Caco-2 (cell line): ENCODE results near the gene C3orf52. TPM values are rescaled to one million over a fixed set of nuclear protein-coding genes. Genes with fewer than 3 reads are reported as not detected.

Experiments
- BruUV-seq: library from RNA; stranded (reverse); fragments of 400-500 nt; replicated peaks from 2 replicates; lab custom pipeline; 2021; lab: Mats Ljungman, UMichigan
- CTCF ChIA-PET: fragments of 300-600 bp; sonication (Branson Sonifier 250); formaldehyde crosslinking; loops from one replicate; lab custom pipeline; 2022; ENCODE audit warnings: antibody characterized with exemption; lab: Charles Lee
- POLR2A ChIA-PET: fragments of 300-600 bp; sonication (Branson Sonifier 250); formaldehyde crosslinking; loops from one replicate; lab custom pipeline; 2022; ENCODE audit warnings: antibody characterized with exemption; lab: Charles Lee
- DNase-seq, 2 experiments: peaks; one replicate each; pipeline versions ENCODE4 v3.0.0 to v3.0.0-alpha.2; 2020 to 2022
- H3K27me3 ChIP-seq: replicated peaks from 2 replicates; pipeline ENCODE4 v1.6.0; 2011; ENCODE audit warnings: low read length; ENCODE audit not compliant: control insufficient read depth, insufficient read depth
- H3K36me3 ChIP-seq: 2 replicates; pipeline ENCODE4 v1.5.1; 2011; ENCODE audit warnings: low read length; ENCODE audit not compliant: control insufficient read depth, insufficient read depth
- H3K4me1 ChIP-seq: fragments of 250-450 bp; sonication (Bioruptor Pico); 2 replicates; pipeline ENCODE4 v1.5.1; 2020; ENCODE audit warnings: mild to moderate bottlenecking
- H3K4me3 ChIP-seq: 2 replicates; pipeline ENCODE4 v1.5.1; 2011; ENCODE audit warnings: low read depth, mild to moderate bottlenecking, control low read depth, low read length
- H3K9me3 ChIP-seq: fragments of 250-450 bp; sonication (Bioruptor Pico); 2 replicates; pipeline ENCODE4 v1.5.1; 2020; ENCODE audit warnings: mild to moderate bottlenecking, moderate library complexity
- H3K27ac Mint-ChIP-seq: one replicate; pipeline ENCODE4 v1.8.0; 2022; ENCODE audit warnings: mixed read lengths; ENCODE audit not compliant: unreplicated experiment
- H3K27me3 Mint-ChIP-seq: one replicate; pipeline ENCODE4 v1.8.0; 2022; ENCODE audit warnings: mixed read lengths; ENCODE audit not compliant: insufficient read depth, unreplicated experiment
- H3K36me3 Mint-ChIP-seq: one replicate; pipeline ENCODE4 v1.8.0; 2022; ENCODE audit warnings: mild to moderate bottlenecking, mixed read lengths; ENCODE audit not compliant: insufficient read depth, unreplicated experiment
- H3K4me1 Mint-ChIP-seq: one replicate; pipeline ENCODE4 v1.8.0; 2022; ENCODE audit warnings: low read depth, mixed read lengths; ENCODE audit not compliant: unreplicated experiment
- H3K4me3 Mint-ChIP-seq: one replicate; pipeline ENCODE4 v1.8.0; 2022; ENCODE audit warnings: mild to moderate bottlenecking, moderate library complexity, mixed read lengths; ENCODE audit not compliant: unreplicated experiment
- H3K9me3 Mint-ChIP-seq: one replicate; pipeline ENCODE4 v1.8.0; 2022; ENCODE audit warnings: mixed read lengths; ENCODE audit not compliant: unreplicated experiment
- intact Hi-C: fragments of 100-400 bp; cut with micrococcal nuclease; formaldehyde crosslinking; loops from one replicate; pipeline ENCODE4 v1.10.0; 2022; ENCODE audit not compliant: unreplicated experiment
- total RNA-seq: library from RNA; stranded (reverse); gene quantifications from 2 replicates; pipeline ENCODE4 v1.2.3, GENCODE V29; 2022
- TF ChIP-seq, protein P1 (sequence below), 2 experiments: fragments of 200-600 bp in 1 of 2; IDR thresholded peaks; 1 replicate in 1 of 2; 2 replicates in 1 of 2; pipeline versions ENCODE4 v1.5.1 to v1.8.0; 2011 to 2022; ENCODE audit warnings: antibody characterized with exemption in 1 of 2, control low read depth in 1 of 2, inconsistent platforms in 1 of 2, low read depth in 1 of 2, low read length in 1 of 2, mild to moderate bottlenecking in 1 of 2, moderate library complexity in 1 of 2; ENCODE audit not compliant: insufficient read depth in 1 of 2, severe bottlenecking in 1 of 2, unreplicated experiment in 1 of 2

The C3orf52 gene
- total RNA-seq, 1 experiment from 2014 or later = 64.5 TPM

DNA sequence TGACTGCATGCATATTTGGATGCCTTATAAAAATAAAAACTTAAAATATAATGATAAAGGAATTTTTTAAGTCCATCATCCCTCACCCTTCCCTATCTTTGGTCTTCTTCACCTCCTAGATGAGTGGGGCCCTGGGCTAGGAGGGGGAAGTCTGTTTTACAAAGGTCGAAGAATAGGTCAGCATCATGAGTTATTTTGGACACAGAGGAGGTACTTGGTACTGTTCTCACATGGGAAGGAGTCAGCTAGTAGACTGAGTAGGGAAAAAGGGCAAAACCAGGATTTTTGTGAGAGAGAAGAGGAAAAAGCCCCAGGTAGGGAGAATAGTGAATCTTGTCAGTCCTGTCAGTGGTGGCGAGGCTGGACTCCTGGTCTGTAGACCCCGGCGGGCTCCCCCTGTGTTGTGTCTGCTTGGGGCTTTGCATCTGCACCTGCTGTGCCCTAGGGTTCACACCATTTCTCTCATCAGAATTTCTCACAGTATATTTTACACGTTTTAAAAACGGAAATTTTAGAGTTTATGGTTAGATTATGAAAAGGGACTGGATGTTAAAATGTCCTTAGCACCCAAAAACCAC, 29.7 kb downstream of the C3orf52 start:
- Histone ChIP-seq H3K36me3 (peaks cover 7% of the 10 kb centered on the region), H3K4me3 (no peak overlapping the region), H3K4me1 (no peaks in the 10 kb centered on the region), H3K27me3 (no peaks in the 10 kb centered on the region), H3K9me3 (no peaks in the 10 kb centered on the region)
- intact Hi-C loops = no loop called here
- POLR2A ChIA-PET = no interaction called here
- no peak overlapping the region for H3K4me3 Mint-ChIP-seq
- H3K27me3 Mint-ChIP-seq = no peaks in the 10 kb centered on the region
- CTCF ChIA-PET = interaction anchor here (0.6 to 1.2 kb wide), 2 partner anchors 13 to 17 kb away, joined by 3 read pairs; no protein-coding TSS in a partner anchor
- DNase-seq = no peak
- TF ChIP-seq, protein P1, sequence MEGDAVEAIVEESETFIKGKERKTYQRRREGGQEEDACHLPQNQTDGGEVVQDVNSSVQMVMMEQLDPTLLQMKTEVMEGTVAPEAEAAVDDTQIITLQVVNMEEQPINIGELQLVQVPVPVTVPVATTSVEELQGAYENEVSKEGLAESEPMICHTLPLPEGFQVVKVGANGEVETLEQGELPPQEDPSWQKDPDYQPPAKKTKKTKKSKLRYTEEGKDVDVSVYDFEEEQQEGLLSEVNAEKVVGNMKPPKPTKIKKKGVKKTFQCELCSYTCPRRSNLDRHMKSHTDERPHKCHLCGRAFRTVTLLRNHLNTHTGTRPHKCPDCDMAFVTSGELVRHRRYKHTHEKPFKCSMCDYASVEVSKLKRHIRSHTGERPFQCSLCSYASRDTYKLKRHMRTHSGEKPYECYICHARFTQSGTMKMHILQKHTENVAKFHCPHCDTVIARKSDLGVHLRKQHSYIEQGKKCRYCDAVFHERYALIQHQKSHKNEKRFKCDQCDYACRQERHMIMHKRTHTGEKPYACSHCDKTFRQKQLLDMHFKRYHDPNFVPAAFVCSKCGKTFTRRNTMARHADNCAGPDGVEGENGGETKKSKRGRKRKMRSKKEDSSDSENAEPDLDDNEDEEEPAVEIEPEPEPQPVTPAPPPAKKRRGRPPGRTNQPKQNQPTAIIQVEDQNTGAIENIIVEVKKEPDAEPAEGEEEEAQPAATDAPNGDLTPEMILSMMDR (IDR thresholded peaks at IDR 0.05; ENCODE audit: insufficient read depth in 1 of 2, low read depth in 1 of 2, low read length in 1 of 2, severe bottlenecking in 1 of 2, unreplicated experiment in 1 of 2) = no peak
- H3K4me1 Mint-ChIP-seq = peaks cover 7% of the 10 kb centered on the region
- BruUV-seq = no TSS peak
- no peak overlapping the region for H3K27ac Mint-ChIP-seq
- H3K36me3 Mint-ChIP-seq = peaks cover 97% of the 10 kb centered on the region
- no peaks in the 10 kb centered on the region for H3K9me3 Mint-ChIP-seq

DNA sequence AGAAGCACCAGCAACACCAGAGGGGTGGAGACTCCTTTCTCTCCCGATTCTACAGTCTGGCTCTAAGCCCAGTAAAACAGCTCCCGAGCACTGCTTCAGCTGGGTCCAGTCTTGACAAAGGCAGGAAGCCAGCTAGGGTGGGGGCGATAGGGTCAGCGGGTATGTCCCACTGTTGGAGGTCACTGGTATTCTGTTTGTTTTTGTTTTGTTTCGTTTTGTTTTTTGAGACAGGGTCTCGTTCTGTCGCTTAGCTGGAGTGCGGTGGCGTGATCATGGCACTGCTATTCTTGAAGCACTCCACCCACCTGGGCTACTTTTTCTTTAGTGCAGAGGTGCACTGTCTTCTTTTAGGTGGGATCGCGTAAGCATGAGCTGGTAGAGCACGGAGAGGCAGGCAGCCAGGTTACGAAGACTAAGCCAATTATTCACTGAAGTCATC, 30.6 kb downstream of the C3orf52 start:
- TF ChIP-seq, protein P1 (IDR thresholded peaks at IDR 0.05; ENCODE audit: insufficient read depth in 1 of 2, low read depth in 1 of 2, low read length in 1 of 2, severe bottlenecking in 1 of 2, unreplicated experiment in 1 of 2) = no peak
- H3K27ac Mint-ChIP-seq = no peak overlapping the region
- no peaks in the 10 kb centered on the region for H3K27me3 ChIP-seq
- POLR2A ChIA-PET = no interaction called here
- H3K9me3 ChIP-seq = no peaks in the 10 kb centered on the region
- peaks cover 7% of the 10 kb centered on the region for H3K4me1 Mint-ChIP-seq
- no peak for DNase-seq
- H3K36me3 ChIP-seq = peaks cover 7% of the 10 kb centered on the region
- no peak overlapping the region for H3K4me3 ChIP-seq
- intact Hi-C loops = no loop called here
- H3K36me3 Mint-ChIP-seq = peaks cover 88% of the 10 kb centered on the region
- CTCF ChIA-PET = interaction anchor here (0.6 kb wide), 1 partner anchor 18 kb away, joined by 3 read pairs; no protein-coding TSS in a partner anchor
- H3K27me3 Mint-ChIP-seq = no peaks in the 10 kb centered on the region
- H3K4me3 Mint-ChIP-seq = no peak overlapping the region
- no TSS peak for BruUV-seq
- peaks cover 3% of the 10 kb centered on the region; the same call in 1 of the 2 replicates for H3K4me1 ChIP-seq
- no peaks in the 10 kb centered on the region for H3K9me3 Mint-ChIP-seq

DNA sequence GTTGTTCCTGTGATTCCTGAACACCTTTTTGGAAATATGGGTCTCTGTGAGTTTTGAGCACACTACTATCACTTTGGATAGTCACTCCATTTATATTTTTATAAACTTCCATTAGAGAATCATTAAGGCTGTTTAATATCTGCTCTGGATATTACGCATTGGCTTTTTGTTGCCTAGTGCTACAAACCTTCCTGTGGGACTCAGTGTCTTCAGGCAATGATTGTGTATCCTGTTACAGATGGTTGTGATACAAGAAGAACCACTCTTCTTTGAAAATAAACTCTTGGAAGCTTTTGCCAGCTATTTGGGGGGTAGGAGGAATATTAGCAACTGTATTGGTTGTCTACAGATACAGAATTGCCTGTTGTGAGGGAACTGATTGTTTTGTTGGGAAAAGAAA, 31.2 kb downstream of the C3orf52 start:
- H3K4me3 ChIP-seq = no peak overlapping the region
- POLR2A ChIA-PET = no interaction called here
- TF ChIP-seq, protein P1 (IDR thresholded peaks at IDR 0.05; ENCODE audit: insufficient read depth in 1 of 2, low read depth in 1 of 2, low read length in 1 of 2, severe bottlenecking in 1 of 2, unreplicated experiment in 1 of 2) = no peak
- CTCF ChIA-PET = no interaction called here
- no peak overlapping the region for H3K27ac Mint-ChIP-seq
- no peaks in the 10 kb centered on the region for H3K27me3 ChIP-seq
- peaks cover 7% of the 10 kb centered on the region for H3K4me1 Mint-ChIP-seq
- H3K36me3 ChIP-seq = peaks cover 7% of the 10 kb centered on the region
- H3K27me3 Mint-ChIP-seq = no peaks in the 10 kb centered on the region
- DNase-seq = no peak
- H3K9me3 ChIP-seq = no peaks in the 10 kb centered on the region
- BruUV-seq = no TSS peak
- no peak overlapping the region for H3K4me3 Mint-ChIP-seq
- intact Hi-C loops = no loop called here
- no peaks in the 10 kb centered on the region for H3K9me3 Mint-ChIP-seq
- H3K36me3 Mint-ChIP-seq = peaks cover 86% of the 10 kb centered on the region
- peaks cover 7% of the 10 kb centered on the region; the same call in 1 of the 2 replicates for H3K4me1 ChIP-seq
